Inflammatory macrophage treated with lipopolysaccharide for 1 hour (primary cell): Measurements from ENCODE around the gene NFIX.
A peak's percentile ranks its signal among the peaks of the same experiment; 100 is the strongest.

Source experiments
- DNase-seq, 2 donors: peaks; one replicate each; pipeline ENCODE4 v3.0.0-alpha.2; 2020 to 2022

Gene NFIX

GRCh38 chr19:13023656-13024055 is 28.4 kb downstream of the NFIX start:
- DNase-seq = no peak

- no peak for DNase-seq
These were observed 29.1 kb downstream of the NFIX start for GRCh38 chr19:13024126-13024950.

- DNase-seq = no peak
These were observed 29.8 kb downstream of the NFIX start for GRCh38 chr19:13024951-13025697.

- DNase-seq = no peak
These were observed 30.7 kb downstream of the NFIX start for GRCh38 chr19:13025819-13026456.

GRCh38 chr19:13026462-13027370 is 31.4 kb downstream of the NFIX start:
- no peak for DNase-seq

GRCh38 chr19:13027557-13027956 is 32.3 kb downstream of the NFIX start:
- no peak for DNase-seq

GRCh38 chr19:13028027-13028426 is 32.8 kb downstream of the NFIX start:
- DNase-seq = no peak

- no peak for DNase-seq
These were observed 34.1 kb downstream of the NFIX start for GRCh38 chr19:13029301-13029880.

- DNase-seq = no peak
These were observed 34.6 kb downstream of the NFIX start for GRCh38 chr19:13029893-13030292.

- no peak for DNase-seq
These were observed 36.8 kb downstream of the NFIX start for GRCh38 chr19:13031917-13032623.

- DNase-seq = no peak
These were observed 37.6 kb downstream of the NFIX start for GRCh38 chr19:13032837-13033236.

- DNase-seq = no peak
These were observed 38.0 kb downstream of the NFIX start for GRCh38 chr19:13033244-13033643.

GRCh38 chr19:13033819-13034611 is 38.7 kb downstream of the NFIX start:
- DNase-seq = peak; percentile 20 to 64

- no peak for DNase-seq
These were observed 39.4 kb downstream of the NFIX start for GRCh38 chr19:13034636-13035035.

GRCh38 chr19:13035820-13036365 is 40.6 kb downstream of the NFIX start:
- DNase-seq = no peak

GRCh38 chr19:13036366-13036976 is 41.2 kb downstream of the NFIX start:
- DNase-seq = no peak

- no peak for DNase-seq
These were observed 41.9 kb downstream of the NFIX start for GRCh38 chr19:13037161-13037560.

GRCh38 chr19:13037731-13038130 is 42.5 kb downstream of the NFIX start:
- no peak for DNase-seq

GRCh38 chr19:13038306-13039210 is 43.3 kb downstream of the NFIX start:
- DNase-seq = no peak
